Kidney (tissue), 14 donors: ENCODE results near the gene ORC4. TPM values are rescaled to one million over a fixed set of nuclear protein-coding genes. Genes with fewer than 3 reads are reported as not detected.
"Not testable (repeated sequence)": the region's sequence is repeated elsewhere in the genome, so short reads cannot be mapped to it uniquely, and the experiment has no call there.

Experiments
- DNase-seq, 5 donors: peaks; one replicate each; pipeline ENCODE4 v3.0.0-alpha.2; 2013 to 2020
- FAIRE-seq: peaks from 2 replicates; lab custom pipeline; 2012; peaks lifted over from hg19 to GRCh38; lab: Jason Lieb, UNC
- H3K27ac ChIP-seq, 2 donors: one replicate each; pipeline ENCODE4 v1.7.0; 2013; ENCODE audit warnings: low read depth in 2 of 2, low read length in 2 of 2, inconsistent platforms in 1 of 2
- H3K27me3 ChIP-seq: one replicate; pipeline ENCODE4 v1.7.1; 2013; ENCODE audit warnings: low read length, inconsistent platforms; ENCODE audit not compliant: control insufficient read depth, insufficient read depth
- H3K36me3 ChIP-seq, 3 donors: one replicate each; pipeline versions ENCODE4 v1.7.0 to v1.7.1; 2013; ENCODE audit warnings: low read length in 3 of 3, control low read depth in 1 of 3, inconsistent platforms in 1 of 3; ENCODE audit not compliant: insufficient read depth in 3 of 3, control insufficient read depth in 2 of 3
- H3K4me1 ChIP-seq, 3 donors: one replicate each; pipeline versions ENCODE4 v1.7.0 to v1.7.1; 2013; ENCODE audit warnings: low read length in 3 of 3, inconsistent platforms in 1 of 3, low read depth in 1 of 3; ENCODE audit not compliant: control insufficient read depth in 2 of 3, insufficient read depth in 2 of 3
- H3K4me3 ChIP-seq, 3 donors: one replicate each; pipeline versions ENCODE4 v1.7.0 to v1.8.1; 2013; ENCODE audit warnings: low read length in 3 of 3, control low read depth in 1 of 3, inconsistent platforms in 1 of 3
- H3K9ac ChIP-seq, 3 donors: one replicate each; pipeline versions ENCODE4 v1.7.0 to v1.7.1; 2013; ENCODE audit warnings: low read length in 3 of 3, control low read depth in 1 of 3, inconsistent platforms in 1 of 3
- H3K9me3 ChIP-seq, 3 donors: one replicate each; pipeline versions ENCODE4 v1.7.0 to v1.7.1; 2013; ENCODE audit warnings: low read length in 3 of 3, control low read depth in 1 of 3, inconsistent platforms in 1 of 3; ENCODE audit not compliant: control insufficient read depth in 2 of 3, insufficient read depth in 1 of 3
- CTCF ChIP-seq: IDR thresholded peaks from 3 replicates; pipeline ENCODE4 v1.5.1; 2012; ENCODE audit warnings: mild to moderate bottlenecking, moderate library complexity, borderline replicate concordance; ENCODE audit not compliant: insufficient read depth; ENCODE audit errors: extremely low read depth
- intact Hi-C: fragments of 100-400 bp; cut with DNase I; formaldehyde crosslinking; loops from one replicate; pipeline ENCODE4 v1.11.1; 2022
- polyA plus RNA-seq: library from polyadenylated mRNA; stranded (reverse); fragments of 350-450 nt; fragmentation: Illumina TruSeq; extraction: RNeasy Lipid Tissue Mini Kit (QIAGEN cat#74804); gene quantifications from one replicate; pipeline ENCODE4 v1.2.3, GENCODE V29; 2014; ENCODE audit warnings: low read depth, low replicate concordance; ENCODE audit not compliant: insufficient read depth
- total RNA-seq: library from RNA; stranded (reverse); fragmentation: NEBNext Ultra II Directional; extraction: Animal tissue kit (Norgen Biotek cat#: 25700); gene quantifications from one replicate; pipeline ENCODE4 v1.2.1, GENCODE V29; 2021
- donor health status: control.
- donor health status: control.
- donor health status: control.
- donor health status: control.
- donor health status: control.
- donor health status: DM: yes; HTN: yes; CAD: no.
- donor health status: Normal renal cell carcinoma (clear cell type).

Gene ORC4
- total and polyA plus RNA-seq, 2 donors from 2014 or later: 34.5 to 49.7 TPM

GRCh38 chr2:148021059-148021861 lies 723 bp upstream of the ORC4 start, which contains the start of gene MBD5:
MBD5 (plus strand) TSS chr2:148021091.
- DNase-seq (peak in 3 of 5 donors; percentile 77 to 86 (median 83)), FAIRE-seq (no peak)
- Histone ChIP-seq H3K27me3 (no peaks in the 10 kb centered on the region), H3K27ac (peak within 1 kb of the TSS; percentile 96), H3K9ac (peak within 1 kb of the TSS; percentile 86 to 98 (median 96)), H3K4me3 (peak within 1 kb of the TSS; percentile 83 to 100 (median 99)), H3K4me1 (peaks cover 0 to 13% (median 2%) of the 10 kb centered on the region in 3 donors), H3K9me3 (no peaks in the 10 kb centered on the region), H3K36me3 (no peaks in the 10 kb centered on the region)
- TF ChIP-seq CTCF: no peak
- intact Hi-C loops: no loop called here

GRCh38 chr2:148014616-148015015 lies 5.9 kb downstream of the ORC4 start:
- H3K4me1 ChIP-seq: peaks cover 0 to 7% (median 0%) of the 10 kb centered on the region in 3 donors
- TF ChIP-seq CTCF: no peak
- no peak overlapping the region for H3K4me3 ChIP-seq
- no peak overlapping the region for H3K27ac ChIP-seq
- intact Hi-C loops: no loop called here
- no peaks in the 10 kb centered on the region for H3K27me3 ChIP-seq
- no peak overlapping the region for H3K9ac ChIP-seq
- peak in 1 of 5 donors; percentile 7 for DNase-seq
- FAIRE-seq: no peak
- H3K36me3 ChIP-seq: no peaks in the 10 kb centered on the region
- H3K9me3 ChIP-seq: no peaks in the 10 kb centered on the region

GRCh38 chr2:148013876-148014275 lies 6.7 kb downstream of the ORC4 start:
- peaks cover 0 to 5% (median 0%) of the 10 kb centered on the region in 3 donors for H3K4me1 ChIP-seq
- no peak for TF ChIP-seq CTCF
- H3K27ac ChIP-seq: no peak overlapping the region
- no peak overlapping the region for H3K4me3 ChIP-seq
- H3K36me3 ChIP-seq: no peaks in the 10 kb centered on the region
- H3K9ac ChIP-seq: no peak overlapping the region
- FAIRE-seq (no peak), DNase-seq (peak in 4 of 5 donors; percentile 66 to 86 (median 73))
- no peaks in the 10 kb centered on the region for H3K27me3 ChIP-seq
- intact Hi-C loops: no loop called here
- H3K9me3 ChIP-seq: no peaks in the 10 kb centered on the region

- H3K27ac ChIP-seq, H3K9me3 ChIP-seq, H3K4me3 ChIP-seq, H3K4me1 ChIP-seq, intact Hi-C loops, H3K27me3 ChIP-seq, H3K36me3 ChIP-seq, DNase-seq, H3K9ac ChIP-seq, FAIRE-seq: not testable (repeated sequence)
These were observed 12.1 kb downstream of the ORC4 start for GRCh38 chr2:148008411-148008810.
